ENCODE data around the gene MED4.
"Not testable (repeated sequence)": the region's sequence is repeated elsewhere in the genome, so short reads cannot be mapped to it uniquely, and the experiment has no call there.

MED4 gene

DNA sequence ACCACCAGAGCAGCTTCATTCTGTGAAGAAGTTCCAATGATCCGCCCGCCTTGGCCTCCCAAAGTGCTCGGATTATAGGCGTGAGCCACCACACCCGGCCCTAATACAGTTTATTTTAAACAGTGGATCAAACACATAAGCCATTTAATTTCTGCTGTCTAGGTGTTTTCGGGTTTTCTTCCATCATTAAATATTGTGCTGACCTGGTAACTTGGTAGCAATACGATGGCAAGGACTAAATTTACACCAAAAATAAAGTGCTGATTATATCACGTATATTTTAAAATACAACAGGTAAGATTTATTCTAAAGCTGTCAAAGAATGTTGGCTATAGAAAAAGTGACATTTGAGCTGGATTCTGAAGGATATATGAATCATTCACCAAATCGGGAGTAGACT lies 1.3 kb downstream of the MED4 start:
- no peak for DNase-seq

DNA sequence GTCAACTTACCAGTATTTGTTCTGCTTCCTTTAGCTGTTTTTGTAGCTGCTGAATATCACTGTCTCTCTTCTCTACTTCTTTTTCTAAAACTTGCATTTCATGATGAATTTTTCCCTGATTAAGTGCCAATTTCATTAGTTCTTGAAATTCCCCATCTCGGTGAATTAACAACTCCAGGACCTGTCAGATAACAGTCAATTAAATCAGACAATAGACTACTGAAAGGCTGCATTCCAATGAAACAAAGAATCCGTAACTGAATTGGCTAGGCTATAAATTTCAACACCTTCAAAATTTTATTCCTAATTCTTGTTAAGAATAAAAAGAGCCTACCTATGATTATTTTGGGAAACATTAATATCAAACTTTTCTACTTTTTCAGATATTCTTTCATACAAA lies 8.6 kb downstream of the MED4 start:
- DNase-seq = no peak

DNA sequence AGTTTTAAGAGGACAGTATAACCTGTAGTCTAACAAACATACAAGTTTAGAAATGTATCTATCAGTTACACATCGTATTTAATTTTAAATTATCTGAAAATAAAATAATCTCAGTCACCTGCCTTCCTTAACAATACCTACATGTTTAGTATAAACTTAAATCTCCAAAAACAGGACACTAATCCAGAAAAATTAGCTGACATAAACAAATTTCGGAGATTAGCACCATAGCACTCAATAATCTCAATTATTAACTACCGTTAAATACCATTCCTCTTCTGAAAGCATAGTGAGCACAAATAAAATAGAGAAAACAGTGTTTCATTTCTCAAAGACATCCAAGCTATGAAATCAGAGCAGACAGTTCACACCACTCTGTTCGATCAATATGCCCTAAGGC lies 13.2 kb downstream of the MED4 start:
- no peak for DNase-seq

DNA sequence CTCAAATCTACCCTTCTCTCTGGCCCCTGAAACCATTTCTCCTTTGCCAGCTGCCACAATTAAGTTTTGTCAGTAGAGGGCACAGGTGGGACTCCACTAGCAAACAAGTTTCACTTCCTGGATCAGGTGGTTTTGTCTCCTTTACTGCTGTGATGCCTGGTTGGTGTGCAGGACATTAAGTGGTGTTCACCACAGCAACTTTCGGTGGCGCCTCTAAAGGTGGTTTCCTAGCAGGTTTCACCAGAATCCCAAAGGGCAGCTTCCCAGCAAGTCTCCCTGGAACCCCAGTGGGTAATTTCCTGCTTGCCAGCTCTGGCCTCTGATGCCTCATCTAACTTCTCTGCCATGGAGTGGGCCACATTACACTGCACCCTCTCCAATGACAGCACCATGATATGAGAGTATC lies 16.6 kb downstream of the MED4 start:
- DNase-seq = no peak

DNA sequence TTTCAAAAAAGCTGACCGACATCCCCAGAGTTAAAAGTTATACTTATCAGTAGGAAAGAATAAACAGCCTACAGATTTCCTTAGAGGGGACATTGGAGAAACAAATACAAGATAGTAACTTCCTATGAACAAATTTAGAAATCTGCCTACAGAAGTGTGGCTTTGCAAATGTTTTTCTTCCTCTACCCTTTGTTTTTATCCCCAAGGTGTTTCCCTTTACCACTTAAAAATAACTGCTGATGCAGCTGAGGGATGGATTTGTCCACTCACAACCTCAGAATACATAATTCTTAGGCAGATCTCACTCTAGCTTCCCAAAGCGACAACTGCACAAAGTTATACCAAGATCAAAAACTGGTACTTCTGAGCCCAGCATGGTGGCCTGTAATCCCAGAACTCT lies 20.9 kb downstream of the MED4 start:
- no peak for DNase-seq

DNA sequence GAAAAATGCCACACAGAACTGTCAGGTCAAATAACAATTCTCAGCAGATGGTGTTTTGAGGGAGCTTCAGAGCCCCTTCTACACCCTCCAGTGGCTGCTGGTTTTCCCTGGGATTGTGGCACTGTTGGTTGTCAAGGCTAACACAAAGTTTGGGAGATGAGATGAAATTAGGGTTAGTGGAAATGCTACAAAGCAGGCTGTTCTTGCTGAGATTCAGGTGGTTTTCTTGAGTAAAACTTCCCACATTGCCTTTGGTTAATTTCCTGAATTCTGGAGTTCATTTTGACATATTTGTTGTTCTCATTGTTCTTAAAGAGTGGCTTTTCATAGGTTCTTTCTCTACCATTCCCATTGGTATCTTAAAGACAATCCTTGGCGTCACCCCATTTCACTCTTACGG lies 22.1 kb downstream of the MED4 start:
- no peak for DNase-seq

DNA sequence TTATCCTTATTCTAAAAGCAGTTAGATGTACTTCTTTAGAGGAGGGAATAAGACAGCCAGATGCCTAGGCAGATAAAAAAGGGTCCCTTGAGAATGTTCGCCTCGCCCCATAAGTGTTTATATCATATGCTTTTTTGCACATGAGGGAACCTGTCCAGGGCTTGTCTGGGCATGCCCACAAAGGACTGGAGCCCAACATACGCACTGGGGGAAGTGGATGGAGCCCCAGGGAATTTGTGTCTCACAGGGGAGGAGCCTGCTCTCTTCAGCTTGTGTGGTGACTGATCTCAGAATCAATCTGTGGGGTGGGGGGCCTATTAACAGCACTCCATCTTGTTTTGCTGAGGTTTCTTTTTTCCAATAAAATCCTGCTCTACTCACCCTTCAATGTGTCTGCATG lies 22.6 kb downstream of the MED4 start:
- no peak for DNase-seq

DNA sequence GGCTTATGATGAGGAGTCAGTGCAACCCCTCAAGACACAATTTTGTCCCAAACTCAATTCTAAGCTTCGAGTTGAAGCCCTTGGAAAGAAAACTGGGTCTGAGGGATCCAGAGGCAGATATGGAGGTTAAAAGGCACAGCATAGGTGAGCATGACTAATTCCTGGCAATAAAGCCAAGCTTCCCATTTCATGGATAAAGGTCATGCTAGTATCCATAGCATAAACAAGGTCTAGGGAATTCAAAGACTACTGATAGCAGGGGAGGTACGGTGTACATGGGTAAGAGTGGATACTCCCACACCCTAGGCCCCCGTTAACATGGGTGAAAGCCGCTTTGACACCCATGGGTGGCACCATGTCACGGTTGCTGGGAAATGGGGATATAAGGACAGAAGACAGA lies 24.0 kb downstream of the MED4 start:
- no peak for DNase-seq

DNA sequence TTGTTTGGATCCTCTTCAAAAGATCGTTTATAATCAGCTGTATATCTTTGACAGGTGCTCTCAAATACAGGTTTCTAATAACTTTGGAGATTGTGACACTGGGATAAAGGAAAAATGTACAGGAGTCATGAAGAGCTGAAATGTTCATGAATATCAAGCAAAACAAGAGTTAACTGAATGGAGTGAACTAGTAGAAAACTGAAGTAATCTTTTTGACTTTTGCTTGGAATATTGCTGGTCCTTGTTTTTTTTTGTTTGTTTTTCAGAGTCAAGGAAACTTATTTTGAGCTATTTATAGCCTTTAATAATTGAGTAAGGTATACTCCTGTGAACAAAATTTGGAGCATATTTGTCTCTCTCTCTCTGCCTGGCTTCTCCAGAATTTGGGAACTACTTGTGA lies 25.3 kb downstream of the MED4 start:
- no peak for DNase-seq

DNA sequence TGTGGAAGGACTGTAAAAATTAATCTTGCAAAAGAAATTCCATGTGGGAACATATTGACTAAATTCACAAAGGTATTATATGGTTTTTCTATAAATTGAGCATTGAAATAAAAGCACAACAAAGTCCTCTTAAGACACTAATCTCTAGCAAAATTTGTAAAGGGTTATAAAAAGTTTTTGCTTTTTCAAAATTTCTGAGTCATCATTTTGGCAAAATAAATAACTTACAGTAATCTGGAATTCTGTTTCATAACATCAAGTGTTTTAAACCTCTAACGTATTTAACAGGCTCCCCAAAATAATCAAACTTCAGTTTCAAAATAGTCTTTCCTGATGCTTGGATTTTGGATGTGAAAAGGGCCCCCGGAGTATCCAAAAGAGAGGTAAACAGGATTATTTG lies 26.0 kb downstream of the MED4 start:
- no peak for DNase-seq

DNA sequence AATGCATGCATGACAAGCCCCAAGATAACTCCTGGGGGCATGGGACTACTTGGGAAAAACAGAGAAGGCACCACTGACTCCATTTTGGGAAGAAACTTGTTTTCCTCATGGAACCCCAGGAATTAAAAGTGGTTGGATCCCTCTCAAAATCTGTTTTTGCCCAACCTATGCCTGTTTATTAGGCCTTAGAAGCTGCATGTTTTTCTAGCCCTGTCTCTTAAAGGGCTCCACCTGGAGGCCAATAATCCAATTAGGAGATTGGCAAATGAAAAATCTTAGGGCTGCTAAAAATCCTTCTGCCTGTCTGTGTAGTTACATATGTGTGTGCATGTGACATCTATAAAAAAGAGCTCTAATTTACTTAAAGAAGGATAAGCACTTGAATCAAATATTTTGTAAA lies 26.9 kb downstream of the MED4 start:
- no peak for DNase-seq

DNA sequence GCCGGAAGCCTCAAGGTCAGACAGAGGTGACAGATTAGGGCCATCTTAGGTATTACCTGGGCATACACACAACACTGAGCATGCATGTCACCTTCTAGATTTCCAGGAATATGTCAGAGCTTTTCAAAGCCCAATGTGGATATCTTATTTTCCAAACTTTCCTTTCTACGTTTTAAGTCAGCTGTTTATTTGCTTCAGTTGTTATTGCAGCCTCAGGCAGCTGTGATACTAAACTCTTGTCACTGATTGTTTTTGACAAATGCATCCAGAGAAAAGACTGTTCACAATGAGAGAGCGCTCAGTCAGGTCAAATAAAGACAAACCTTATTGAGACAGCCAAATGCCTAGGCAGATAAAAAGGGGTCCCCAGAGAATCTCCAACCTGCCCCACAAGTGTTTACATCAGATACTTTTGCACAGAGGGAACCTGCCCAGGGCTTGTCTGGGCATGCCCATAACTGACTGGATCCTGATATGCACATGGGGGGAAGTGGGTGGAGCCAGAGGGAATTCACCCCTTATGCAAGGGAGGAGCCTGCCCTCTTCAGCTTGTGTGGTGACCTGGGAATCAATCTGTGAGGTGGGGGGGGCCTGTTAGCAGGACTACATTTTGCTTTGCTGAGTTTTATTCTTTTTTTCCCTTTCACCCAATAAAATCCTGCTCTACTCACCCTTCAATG lies 28.5 kb downstream of the MED4 start:
- DNase-seq = no peak

DNA sequence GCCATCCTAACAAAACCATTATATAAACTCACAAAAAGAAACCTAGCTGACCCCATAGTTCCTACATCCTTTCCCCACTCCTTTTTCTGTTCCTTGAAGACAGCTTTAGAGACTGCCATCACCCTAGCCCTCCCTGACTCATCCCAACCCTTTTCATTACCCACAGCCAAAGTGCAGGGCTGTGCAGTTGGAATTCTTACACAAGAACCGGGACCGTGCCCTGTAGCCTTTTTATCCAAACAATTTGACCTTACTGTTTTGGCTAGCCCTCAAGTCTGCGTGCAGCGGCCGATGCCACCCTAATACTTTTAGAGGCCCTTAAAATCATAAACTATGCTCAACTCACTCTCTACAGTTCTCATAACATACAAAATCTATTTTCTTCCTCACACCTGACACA lies 35.0 kb downstream of the MED4 start:
- DNase-seq = not testable (repeated sequence)

DNA sequence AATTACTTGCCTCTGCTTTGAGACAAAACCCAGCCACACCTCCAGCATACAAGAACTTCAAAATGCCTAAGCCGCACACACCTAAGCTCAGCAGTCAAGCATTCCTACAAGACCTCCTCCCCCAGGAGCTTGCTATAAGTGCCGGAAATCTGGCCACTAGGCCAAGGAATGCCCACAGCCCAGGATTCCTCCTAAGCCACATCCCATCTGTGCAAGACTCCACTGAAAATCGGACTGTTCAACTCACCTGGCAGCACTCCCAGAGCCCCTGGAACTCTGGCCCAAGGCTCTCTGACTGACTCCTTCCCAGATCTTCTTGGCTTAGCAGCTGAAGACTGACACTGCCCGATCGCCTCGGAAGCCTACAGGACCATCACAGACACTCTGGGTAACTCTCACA lies 36.4 kb downstream of the MED4 start:
- DNase-seq = not testable (repeated sequence)

DNA sequence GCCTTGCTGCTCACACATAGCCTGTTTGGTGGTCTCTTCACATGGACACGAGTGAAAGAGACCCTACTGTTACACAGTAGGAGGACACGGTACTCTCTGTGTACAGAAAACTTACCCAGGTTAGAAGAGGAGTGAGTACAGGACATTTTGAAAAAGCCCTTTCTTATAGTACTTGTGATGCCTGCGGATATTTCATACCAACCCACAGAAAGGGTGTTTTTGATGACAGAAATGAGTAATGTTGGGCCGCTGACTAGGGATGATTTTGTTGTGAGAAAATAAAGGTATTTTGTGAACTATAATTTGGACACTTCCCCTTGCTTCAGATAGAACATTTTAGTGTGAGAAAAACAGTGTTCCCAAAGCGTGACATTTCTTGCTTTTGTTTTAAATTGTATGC lies 39.2 kb downstream of the MED4 start:
- no peak for DNase-seq

DNA sequence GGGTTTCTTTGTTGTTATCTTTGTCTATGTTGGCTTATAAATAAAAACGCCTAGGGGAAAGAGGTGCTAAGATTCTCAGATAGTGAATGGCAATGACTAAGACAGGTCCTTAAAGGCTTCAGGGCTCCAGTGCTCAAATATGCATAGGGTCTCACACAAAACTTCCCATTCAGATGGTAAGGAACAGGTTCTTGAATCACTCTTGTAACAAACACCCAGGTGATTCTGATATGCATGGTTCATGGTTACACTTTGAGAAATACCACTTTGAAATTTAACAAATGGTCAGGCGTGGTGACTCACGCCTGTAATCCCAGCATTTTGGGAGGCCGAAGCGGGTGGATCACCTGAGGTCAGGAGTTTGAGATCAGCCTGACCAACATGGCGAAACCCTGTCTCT lies 40.3 kb downstream of the MED4 start:
- no peak for DNase-seq

DNA sequence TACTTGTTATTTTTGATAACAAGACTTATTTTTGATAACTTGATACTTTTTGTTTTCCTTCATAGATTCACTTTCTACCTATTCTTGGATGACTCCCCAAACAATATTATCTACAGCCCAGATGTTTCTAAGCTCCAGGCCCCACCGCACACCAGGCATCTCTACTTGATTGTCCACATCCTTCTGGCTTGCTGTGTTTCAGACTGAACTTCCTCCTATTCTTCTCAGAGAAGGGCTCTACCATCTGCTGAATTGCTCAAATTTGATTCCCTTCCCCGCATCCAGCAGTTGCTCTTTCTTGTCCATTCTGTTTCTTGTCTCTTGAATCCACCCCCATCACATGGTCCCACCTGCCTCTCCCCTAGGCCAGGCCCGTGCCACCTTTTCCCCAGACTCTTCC lies 44.4 kb downstream of the MED4 start:
- DNase-seq = no peak

DNA sequence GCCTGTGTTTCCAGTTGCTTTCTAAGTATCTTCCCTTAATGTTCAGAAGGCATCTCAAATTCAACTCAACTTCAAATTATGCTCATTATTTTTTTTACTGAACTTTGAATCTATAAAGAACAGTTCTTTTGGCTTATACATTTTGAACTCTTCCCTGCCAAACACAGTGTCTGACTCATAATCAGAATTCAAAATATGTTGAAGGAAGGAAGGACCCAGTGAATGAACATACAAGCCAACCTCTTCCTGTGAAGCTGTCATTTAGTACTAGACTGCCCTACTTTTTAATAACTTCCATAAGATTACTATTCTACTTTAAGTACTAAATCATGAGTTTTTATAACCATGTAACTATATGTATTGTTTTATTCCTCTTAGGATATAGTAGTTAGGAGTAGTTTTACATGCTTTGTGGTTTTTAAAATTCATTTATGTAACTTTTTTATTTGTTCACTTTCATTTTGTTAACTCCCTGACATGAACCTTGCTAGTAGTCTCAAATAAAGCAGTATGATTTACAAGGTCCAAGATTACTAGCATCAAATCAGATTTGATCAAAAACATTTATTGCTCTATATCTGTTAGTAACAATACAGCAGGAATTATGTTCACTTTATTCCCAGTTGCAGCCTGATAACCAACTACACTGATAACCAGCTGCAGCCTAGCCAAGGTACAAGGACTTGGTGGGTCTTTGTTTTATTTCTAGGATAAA lies 51.0 kb downstream of the MED4 start:
- DNase-seq = no peak

DNA sequence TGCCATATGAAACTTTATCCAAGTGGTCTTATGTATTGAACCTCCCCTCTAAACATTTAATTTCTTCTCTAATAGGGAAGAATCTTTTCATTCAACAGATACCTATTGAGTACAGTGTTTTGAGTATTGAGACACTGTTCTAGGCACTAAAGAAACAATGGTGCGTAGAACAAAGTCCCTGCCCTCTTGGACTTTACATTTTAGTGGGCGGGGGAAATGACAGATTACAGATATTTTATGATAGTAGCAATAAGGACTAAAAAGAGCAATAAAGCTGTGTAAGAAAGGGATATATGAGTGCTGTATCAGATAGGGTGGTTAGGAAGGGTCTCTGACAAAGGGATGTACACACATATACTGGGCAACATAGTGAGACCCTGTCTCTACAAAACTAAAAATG lies 52.0 kb downstream of the MED4 start:
- no peak for DNase-seq

DNA sequence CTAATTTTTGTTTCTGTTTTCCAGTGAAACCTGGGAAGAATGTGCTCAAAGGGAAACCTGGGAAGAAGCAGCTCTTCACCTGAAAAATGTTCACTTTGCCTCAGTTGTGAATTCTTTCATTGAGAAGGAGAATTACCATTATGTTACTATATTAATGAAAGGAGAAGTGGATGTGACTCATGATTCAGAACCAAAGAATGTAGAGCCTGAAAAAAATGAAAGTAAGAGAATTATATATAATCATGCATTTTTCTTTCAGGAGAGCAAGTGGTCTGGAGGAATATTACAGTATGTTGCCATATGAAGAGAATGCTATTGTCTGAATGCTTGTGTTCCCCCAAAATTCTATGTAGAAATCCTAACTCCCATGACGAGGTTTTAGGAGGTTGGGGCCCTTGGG lies 54.0 kb downstream of the MED4 start:
- no peak for DNase-seq

DNA sequence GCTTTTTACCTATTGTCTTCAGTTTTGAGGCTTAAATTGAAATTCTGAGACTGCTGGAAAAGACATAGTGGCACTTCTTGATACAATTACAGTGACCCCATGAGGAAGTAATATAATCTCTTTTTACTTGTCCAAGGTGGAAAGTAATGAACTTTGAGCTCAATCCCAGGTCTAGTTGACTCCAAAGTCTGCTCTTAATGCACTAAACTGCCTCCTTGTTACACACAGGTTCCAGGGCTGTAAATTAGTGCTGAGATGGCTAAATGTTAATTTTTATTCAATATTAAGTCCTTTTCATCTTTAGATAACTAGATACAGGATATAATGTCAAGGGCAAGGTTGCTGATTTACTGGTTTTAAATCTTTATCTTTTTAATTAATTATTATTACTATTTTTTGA lies 54.9 kb downstream of the MED4 start:
- DNase-seq = no peak

DNA sequence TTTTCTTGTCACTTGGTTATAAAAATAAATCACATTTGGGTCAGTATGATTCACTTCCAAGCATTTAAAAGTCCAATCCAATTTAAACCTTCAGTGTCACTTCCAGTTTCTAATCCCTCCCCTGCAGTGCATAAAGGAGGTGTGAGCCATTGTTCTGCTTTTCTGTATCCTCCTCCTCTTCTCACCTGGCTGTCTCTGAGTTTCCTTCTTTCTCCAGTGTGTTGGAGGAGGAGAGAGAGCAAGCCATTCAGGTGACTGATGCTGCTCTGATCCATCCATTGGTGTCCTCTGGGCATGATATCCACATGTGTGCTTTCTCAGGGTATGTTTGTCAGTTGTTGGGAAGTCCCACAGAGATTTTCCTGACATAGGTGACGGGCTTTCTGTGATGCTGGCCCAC lies 56.1 kb downstream of the MED4 start:
- no peak for DNase-seq

DNA sequence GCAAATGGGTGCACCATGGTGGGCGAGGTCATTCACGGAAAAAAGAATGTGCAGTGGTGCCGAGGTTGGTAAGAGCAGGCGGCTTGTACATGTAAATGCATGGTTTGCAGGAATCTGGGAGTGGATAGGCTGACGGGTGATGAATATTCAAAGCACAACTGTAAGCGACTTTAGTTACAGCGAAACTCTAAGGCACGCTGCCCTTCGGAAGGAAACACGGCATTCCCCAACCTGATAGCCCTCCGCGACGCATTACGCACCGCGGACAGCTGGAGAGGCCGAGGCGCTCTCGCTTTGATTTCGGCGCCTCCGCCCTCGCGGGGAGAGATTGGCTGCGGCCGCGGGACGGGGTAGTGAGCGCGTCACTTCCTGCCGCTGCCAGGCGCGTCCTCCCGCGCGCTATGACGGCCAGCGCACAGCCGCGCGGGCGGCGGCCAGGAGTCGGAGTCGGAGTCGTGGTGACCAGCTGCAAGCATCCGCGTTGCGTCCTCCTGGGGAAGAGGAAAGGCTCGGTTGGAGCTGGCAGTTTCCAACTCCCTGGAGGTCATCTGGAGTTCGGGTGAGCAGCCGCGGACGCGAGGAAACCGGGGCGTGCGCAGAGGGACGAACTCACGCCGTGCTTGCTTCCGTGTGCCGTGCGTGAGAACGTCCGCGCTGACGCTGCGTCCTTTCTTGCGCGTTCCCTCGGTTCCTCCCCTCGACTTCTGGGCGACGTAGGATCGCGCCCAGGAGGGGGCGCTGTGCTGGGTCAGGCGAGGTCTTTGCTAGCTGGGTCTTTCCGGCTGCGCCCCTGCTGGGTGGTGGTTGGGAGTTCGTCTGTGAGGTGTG lies 57.3 kb downstream of the MED4 start, which contains the start of gene NUDT15:
TSS of gene NUDT15 (plus strand) at position 381 of the 828 bp plus-strand sequence. CDS start at position 402, 21 bp downstream.
- DNase-seq = peak; percentile 96

DNA sequence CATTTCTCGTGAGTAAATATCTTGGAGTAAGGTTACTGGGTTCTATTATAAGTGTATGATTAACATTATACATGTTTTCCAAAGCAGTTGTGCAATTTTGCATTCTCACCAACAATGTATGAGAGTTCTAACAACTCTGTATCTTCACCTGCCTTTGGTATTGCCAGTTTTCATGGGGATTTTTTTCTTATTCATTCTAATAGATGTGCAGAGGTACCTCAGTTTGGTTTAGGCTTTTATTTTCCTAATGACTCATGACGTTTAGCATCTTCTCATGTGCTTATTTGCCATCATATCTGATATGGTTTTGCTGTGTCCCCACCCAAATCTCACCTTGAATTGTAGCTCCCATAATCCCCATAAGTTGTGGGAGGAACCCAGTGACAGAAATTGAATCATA lies 65.0 kb downstream of the MED4 start:
- DNase-seq = no peak

Measured in right forelimb (tissue), 1 donor.